Measurements from ENCODE around the gene NTN5.

NTN5 gene

DNA sequence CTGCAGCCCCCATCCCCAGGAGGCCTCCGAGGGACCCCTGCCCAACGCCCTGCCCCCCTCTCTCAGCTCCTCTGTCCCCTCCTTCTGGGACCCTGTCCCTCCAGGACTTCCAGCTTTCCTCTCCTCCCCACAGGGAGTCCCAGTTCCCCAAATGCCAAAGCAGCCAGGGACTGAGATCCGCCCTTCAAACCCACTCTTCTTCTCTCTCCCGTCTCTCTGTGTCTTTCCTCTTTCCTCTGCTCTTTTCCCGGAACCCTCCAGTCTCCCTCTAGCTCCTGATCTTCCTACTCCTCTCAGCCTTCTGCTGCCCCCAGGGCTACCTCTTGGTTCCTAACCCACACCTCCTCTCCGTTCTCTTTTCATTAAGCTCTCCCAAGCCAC lies 27.2 kb downstream of the NTN5 start:
- no peak for FAIRE-seq

DNA sequence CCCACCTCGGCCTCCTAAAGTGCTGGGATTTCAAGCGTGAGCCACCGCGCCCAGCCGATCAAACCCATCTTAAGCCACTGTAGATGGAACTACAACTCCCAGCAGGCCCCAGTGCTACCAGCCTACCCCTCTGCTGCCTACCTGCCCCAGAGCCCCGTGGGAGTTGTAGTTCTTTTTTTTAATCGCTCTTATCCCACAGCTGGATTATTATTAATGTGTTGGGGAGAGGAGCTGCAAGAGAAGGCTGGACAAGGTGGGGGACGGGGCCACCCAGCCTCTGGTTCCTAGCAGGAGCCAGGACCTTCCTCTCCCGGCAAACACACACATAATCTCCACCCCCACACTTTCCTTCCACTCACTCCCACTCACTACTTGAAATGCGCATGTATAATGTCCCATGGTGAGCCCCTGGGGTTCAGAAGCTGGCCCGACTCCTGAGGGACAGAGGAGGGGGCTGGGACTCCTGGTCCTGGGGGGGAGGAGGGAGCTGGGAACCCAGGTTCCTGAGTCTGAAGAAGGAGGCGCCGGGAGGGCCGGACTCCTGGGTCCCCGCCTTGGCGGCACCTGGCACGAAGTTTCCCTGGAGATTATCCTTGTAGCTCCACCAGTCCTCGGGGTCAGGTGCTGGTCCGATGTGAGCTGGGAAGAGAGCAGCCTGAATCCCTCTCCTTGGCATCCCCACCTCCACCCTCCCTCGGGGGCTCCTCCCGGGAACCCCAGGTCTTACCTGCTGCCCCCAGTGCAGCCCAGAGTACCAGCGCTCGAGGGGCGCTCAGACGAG lies 27.8 kb downstream of the NTN5 start:
- FAIRE-seq (no peak), DNase-seq (ENCODE audit: insufficient read length, low spot score) (no peak)

More for the DNA sequence above, 27.2 kb downstream of the NTN5 start:
- DNase-seq (ENCODE audit: insufficient read length, low spot score), result no peak

DNA sequence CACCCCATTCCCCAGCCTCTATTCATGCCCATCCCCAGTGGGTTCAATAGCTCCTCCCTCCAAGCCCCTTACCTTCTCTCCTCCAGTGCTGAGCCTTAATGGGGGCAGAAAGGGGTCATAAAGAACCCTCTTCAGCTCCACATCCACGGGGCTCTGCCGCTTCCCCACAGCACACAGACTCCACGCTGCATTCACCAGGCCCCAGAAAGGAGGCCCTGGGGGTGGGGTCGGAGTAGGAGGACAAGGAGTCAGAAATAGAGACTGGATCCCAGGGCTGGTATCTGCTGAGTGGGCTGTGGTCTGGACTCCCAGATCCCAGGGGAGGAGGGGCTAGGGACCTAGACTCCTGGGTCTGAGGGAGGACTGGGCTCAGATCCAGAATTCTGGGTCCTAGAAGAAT lies 28.5 kb downstream of the NTN5 start:
- no peak for FAIRE-seq
- no peak for DNase-seq (ENCODE audit: insufficient read length, low spot score)

- FAIRE-seq (no peak), DNase-seq (ENCODE audit: insufficient read length, low spot score) (no peak)
Observed at GRCh38 chr19:48642862-48643261, 30.0 kb downstream of the NTN5 start.

GRCh38 chr19:48641850-48642249 lies 31.0 kb downstream of the NTN5 start:
- no peak for DNase-seq (ENCODE audit: insufficient read length, low spot score)
- FAIRE-seq, result no peak

GRCh38 chr19:48639483-48640375 lies 33.1 kb downstream of the NTN5 start:
- DNase-seq (ENCODE audit: insufficient read length, low spot score) (no peak), FAIRE-seq (no peak)

DNA sequence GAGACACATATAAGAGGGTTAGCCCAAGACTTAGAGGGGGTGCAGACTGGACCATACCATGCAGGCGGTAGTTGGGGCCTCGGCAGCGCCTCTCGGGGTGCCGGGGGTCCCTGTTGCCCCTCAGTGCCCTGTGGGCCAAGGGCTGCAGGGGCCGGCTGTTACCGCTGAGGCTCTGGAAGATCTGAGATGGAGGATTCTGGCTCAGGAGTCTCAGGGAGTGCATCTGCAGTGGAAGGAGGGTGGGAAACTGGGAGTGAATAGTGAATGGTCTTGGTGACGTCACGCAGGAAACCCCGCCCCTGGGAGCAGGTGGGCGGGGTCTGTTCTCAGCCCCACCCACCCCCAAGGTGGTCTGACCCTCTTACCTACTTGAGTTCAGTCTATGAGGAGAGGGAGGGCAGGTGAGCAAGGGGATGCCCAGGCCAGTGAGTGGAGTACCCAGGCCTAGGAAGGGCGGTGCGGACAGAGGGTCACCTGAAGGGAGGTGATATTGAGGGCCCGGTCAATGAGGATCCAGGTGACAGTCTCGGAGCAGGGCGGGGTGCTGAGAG lies 33.9 kb downstream of the NTN5 start:
- FAIRE-seq (no peak), DNase-seq (ENCODE audit: insufficient read length, low spot score) (no peak)

GRCh38 chr19:48637948-48638830 lies 34.6 kb downstream of the NTN5 start:
- DNase-seq (ENCODE audit: insufficient read length, low spot score) (peak; percentile 88), FAIRE-seq (no peak)

DNA sequence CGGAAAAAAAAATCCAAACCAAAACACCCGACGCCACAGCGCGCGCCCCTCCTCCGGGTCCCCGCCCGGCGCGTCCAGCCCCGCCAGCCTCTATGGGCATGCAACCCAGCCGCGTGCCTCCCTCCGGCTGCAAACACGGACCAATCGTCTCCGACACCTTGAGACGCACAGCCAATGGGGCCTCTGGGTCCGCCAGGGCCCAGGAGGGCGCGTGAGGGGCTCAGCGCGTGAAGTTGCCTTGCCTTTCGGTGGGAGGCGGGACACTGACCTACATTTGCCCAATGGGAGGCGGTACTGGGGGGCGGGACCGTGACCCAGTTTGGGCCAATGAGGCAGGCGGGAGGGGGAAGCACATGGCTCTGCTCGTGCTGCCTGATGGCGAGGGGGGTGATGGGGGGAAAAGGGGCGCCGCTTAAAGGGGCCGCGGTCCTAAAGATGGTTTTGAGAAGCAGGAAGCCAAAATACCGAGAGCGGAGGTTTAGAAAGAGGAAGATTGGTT lies 35.3 kb downstream of the NTN5 start:
- peak; percentile 94 for FAIRE-seq

GRCh38 chr19:48636859-48637448 lies 35.9 kb downstream of the NTN5 start, which contains the start of gene DBP:
DBP (minus strand) TSS chr19:48637379; CDS start chr19:48636994, 385 bp downstream.
- FAIRE-seq (no peak), DNase-seq (ENCODE audit: insufficient read length, low spot score) (no peak)

More for the DNA sequence above, 35.3 kb downstream of the NTN5 start:
- DNase-seq (ENCODE audit: insufficient read length, low spot score), result peak; percentile 94

DNA sequence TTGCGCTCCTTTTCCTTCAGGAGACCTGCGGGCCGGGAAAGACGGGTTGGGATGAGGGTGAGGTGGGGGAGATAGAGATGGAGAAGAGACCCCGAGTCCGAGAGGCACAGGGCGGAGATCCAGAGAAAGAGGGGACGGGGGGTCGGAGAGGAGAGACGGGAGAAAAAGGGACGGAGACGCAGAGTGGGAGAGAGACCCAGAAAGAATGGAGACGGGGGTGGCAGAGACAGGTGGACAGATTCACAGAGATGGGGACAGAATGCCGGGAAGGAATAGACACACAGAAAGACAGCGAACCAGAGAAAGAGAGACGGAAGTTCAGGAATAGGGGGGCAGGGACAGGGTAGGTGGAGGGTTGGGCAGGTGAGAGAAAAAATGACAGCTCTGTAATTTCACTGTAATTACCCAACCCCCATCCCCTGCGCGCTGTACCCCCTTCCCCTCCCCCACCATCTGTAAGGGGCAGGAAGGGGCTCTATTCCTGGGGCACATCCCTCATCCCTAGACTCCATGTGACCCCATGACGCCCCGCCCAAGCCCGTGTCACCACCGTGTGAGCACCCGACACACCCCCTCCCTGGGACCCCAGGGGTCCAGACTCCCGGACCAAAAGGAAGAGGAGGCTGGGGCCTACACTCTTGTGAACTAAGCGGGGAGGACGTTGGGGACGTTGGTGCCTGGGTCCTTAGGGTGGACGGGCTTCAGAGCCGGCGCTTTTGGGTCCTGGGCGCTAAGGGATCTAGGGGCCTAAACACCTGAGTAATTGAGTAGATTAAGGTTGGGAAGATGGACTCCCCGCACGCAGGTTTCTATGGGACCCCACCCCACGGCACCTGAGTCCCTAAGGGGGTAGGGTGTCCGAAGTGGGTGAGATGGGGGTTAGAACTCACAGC lies 36.6 kb downstream of the NTN5 start:
- FAIRE-seq (no peak), DNase-seq (ENCODE audit: insufficient read length, low spot score) (no peak)

DNA sequence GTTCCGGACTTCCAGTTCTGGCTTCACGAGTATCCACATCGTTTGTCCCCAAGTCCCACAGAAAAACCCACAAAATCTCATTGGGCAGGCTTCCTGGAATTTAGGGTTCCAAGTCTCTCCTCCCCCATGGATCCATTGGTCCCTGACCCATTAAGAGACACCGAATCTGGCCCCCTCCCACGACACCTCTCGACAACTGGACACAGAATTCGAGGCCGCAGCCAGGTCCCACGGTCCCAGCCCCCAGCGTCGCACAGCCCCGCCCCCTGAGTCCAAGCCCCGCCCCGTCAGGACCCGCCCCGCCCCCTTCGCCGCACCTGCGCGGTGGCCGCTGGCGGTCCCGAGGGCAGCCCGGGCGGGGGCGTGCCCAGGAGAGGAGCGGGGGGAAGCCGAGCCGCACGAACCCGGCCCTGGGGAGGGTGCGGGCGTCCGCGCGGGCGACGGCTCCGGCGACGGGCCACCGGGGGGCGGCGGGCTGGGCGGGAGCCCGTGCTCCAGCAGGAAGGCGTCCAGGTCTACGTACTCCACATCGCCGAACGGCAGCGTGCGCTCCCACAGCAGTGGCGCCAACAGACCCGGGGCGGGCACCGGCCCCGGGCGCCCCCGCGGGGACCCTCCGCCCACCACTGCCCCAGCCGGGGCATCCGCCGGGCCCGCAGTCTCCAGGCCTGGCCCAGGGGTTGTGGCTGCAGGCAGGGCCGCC lies 37.4 kb downstream of the NTN5 start:
- DNase-seq (ENCODE audit: insufficient read length, low spot score), result peak; percentile 65
- FAIRE-seq, result no peak

- peak; percentile 85 for FAIRE-seq
- DNase-seq (ENCODE audit: insufficient read length, low spot score), result peak; percentile 85
Observed at GRCh38 chr19:48634424-48635262, 38.2 kb downstream of the NTN5 start.

DNA sequence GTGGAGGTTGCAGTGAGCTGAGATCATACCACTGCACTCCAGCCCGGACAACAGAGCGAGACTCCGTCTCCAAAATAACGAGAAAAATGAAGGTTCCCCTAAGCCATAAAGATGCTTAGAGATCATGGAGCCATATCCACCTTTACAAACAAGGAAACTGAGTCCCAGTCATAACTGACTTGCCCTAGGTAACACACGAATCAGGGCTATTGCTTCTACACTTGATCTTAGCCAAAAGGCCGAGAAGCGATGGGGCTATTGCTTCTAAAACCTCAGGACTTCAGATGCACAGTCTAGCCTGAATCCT lies 38.8 kb downstream of the NTN5 start:
- DNase-seq (ENCODE audit: insufficient read length, low spot score), result no peak
- FAIRE-seq, result no peak

- DNase-seq (ENCODE audit: insufficient read length, low spot score) (no peak), FAIRE-seq (no peak)
Observed at GRCh38 chr19:48633148-48634035, 39.4 kb downstream of the NTN5 start.

- DNase-seq (ENCODE audit: insufficient read length, low spot score), result no peak
- no peak for FAIRE-seq
Observed at GRCh38 chr19:48632692-48633147, 40.1 kb downstream of the NTN5 start.

Measured in HTR-8/SVneo (cell line).